Measurements from ENCODE around the gene TMEM95. TPM values are rescaled to one million over a fixed set of nuclear protein-coding genes. Genes with fewer than 3 reads are reported as not detected.

TMEM95 gene, protein sequence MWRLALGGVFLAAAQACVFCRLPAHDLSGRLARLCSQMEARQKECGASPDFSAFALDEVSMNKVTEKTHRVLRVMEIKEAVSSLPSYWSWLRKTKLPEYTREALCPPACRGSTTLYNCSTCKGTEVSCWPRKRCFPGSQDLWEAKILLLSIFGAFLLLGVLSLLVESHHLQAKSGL
- total RNA-seq (not detected), polyA plus RNA-seq (not detected)

DNA sequence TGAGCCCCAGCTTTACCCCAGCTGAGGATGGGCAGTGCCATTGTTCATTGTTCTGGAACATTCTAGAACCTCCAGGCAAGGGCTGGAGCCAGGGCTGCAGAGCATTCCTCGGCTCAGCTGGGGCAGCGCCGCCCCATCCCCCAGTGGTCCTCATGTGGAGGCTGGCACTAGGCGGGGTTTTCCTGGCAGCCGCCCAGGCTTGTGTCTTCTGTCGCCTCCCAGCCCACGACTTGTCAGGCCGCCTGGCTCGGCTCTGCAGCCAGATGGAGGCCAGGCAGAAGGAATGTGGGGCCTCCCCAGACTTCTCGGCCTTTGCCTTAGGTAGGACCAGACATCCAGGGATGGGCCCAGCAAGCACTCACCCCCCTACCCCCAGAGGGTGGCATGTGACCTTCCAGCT lies at the start of gene TMEM95:
TMEM95 (plus strand) TSS at position 104 of the 400 bp plus-strand sequence; CDS start at position 153, 49 bp downstream.
- WGBS = 51% methylated on average over 10 of the region's 10 CpGs
- Histone ChIP-seq H3K36me3 (ENCODE audit: insufficient read depth) (no peaks in the 10 kb centered on the region), H3K27ac (ENCODE audit: low read depth) (no peak within 1 kb of the TSS), H3K4me3 (ENCODE audit: low read depth, low read length) (no peak within 1 kb of the TSS), H3K4me1 (ENCODE audit: insufficient read depth) (peaks cover 2% of the 10 kb centered on the region)
- no peak for DNase-seq (ENCODE audit: extremely low spot score)

DNA sequence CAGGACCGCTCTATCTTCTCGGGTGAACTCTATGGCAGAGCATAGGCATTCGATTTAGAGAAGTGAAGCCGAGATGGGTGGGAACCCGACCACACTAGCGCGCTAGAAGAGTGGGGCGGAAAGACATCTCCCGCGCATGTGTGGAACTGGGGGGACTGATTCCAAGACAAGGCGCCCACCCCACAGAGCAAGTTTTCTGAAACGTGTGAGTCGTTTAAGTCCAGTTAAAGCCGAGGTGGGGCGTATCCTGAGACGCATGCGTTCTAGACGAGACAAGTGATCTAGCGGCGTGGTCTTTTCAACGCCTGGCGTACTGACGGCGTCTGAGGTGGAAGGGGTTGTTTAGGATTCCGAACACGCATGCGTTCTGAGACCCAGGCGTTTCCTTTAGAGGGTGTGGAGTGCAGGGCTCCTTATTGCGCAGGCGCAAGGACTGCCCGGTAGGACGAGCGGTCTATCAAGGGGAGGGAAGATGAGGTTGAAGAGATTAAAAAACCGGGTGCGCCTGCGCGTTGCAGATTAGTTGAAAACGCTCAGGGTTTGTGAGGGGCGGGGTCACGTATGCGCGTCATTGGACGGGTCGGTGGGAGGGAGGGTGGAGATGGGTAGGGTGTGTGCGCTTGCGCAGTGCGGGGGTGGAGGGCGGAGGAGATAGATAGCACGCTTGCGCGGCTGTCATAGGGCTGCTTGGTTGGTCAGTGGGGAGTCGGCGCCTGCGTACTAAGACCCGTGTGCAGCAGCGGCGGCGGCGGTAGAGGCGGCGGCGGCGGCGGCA lies 47.9 kb upstream of the TMEM95 start, which contains the start of gene EIF5A:
EIF5A (plus strand) TSS at position 718 of the 775 bp plus-strand sequence. CDS start 2,008 bp downstream, outside the sequence.
- peak within 1 kb of the TSS; percentile 98 for H3K27ac ChIP-seq (ENCODE audit: low read depth)
- WGBS = under 1% methylated on average over 64 of the region's 64 CpGs
- H3K4me1 ChIP-seq (ENCODE audit: insufficient read depth) = no peaks in the 10 kb centered on the region
- peaks cover 6% of the 10 kb centered on the region for H3K36me3 ChIP-seq (ENCODE audit: insufficient read depth)
- peak within 1 kb of the TSS; percentile 93 for H3K4me3 ChIP-seq (ENCODE audit: low read depth, low read length)
- peak; percentile 100 for DNase-seq (ENCODE audit: extremely low spot score)

- DNase-seq (ENCODE audit: extremely low spot score) = no peak
Measured at GRCh38 chr17:7307686-7308624, 47.0 kb upstream of the TMEM95 start.

GRCh38 chr17:7308625-7309433 lies 46.1 kb upstream of the TMEM95 start:
- Histone ChIP-seq H3K36me3 (ENCODE audit: insufficient read depth) (peaks cover 6% of the 10 kb centered on the region), H3K4me1 (ENCODE audit: insufficient read depth) (no peaks in the 10 kb centered on the region), H3K27ac (ENCODE audit: low read depth) (peak overlapping the region; percentile 98), H3K4me3 (ENCODE audit: low read depth, low read length) (peak overlapping the region; percentile 93)
- WGBS = under 1% methylated on average over 14 of the region's 14 CpGs
- DNase-seq (ENCODE audit: extremely low spot score) = peak; percentile 62

More at GRCh38 chr17:7307686-7308624, 47.0 kb upstream of the TMEM95 start:
- Histone ChIP-seq H3K4me3 (ENCODE audit: low read depth, low read length) (peak overlapping the region; percentile 93), H3K27ac (ENCODE audit: low read depth) (peak overlapping the region; percentile 98), H3K4me1 (ENCODE audit: insufficient read depth) (no peaks in the 10 kb centered on the region), H3K36me3 (ENCODE audit: insufficient read depth) (peaks cover 6% of the 10 kb centered on the region)
- under 1% methylated on average over 103 of the region's 104 CpGs for WGBS

DNA sequence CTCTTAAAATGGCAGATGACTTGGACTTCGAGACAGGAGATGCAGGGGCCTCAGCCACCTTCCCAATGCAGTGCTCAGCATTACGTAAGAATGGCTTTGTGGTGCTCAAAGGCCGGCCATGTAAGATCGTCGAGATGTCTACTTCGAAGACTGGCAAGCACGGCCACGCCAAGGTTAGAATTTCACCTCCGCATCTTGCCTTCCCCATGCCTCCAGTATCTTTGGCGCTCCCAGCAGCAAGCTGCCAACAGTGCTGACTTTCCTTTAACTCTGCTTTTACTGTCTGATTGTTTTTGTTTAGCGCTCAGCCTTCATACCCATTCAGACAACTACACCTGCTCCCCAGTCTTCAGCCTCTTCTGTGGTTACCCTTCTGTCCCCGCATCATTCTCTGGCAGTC lies 45.3 kb upstream of the TMEM95 start:
- Histone ChIP-seq H3K4me1 (ENCODE audit: insufficient read depth) (no peaks in the 10 kb centered on the region), H3K4me3 (ENCODE audit: low read depth, low read length) (no peak overlapping the region), H3K36me3 (ENCODE audit: insufficient read depth) (peaks cover 6% of the 10 kb centered on the region), H3K27ac (ENCODE audit: low read depth) (no peak overlapping the region)
- DNase-seq (ENCODE audit: extremely low spot score) = no peak
- 90% methylated on average over 12 of the region's 12 CpGs for WGBS

- Histone ChIP-seq H3K27ac (ENCODE audit: low read depth) (no peak overlapping the region), H3K36me3 (ENCODE audit: insufficient read depth) (peaks cover 6% of the 10 kb centered on the region), H3K4me1 (ENCODE audit: insufficient read depth) (no peaks in the 10 kb centered on the region), H3K4me3 (ENCODE audit: low read depth, low read length) (no peak overlapping the region)
- WGBS = 82% methylated on average over 7 of the region's 7 CpGs
- no peak for DNase-seq (ENCODE audit: extremely low spot score)
Measured at GRCh38 chr17:7311110-7311705, 43.7 kb upstream of the TMEM95 start.

DNA sequence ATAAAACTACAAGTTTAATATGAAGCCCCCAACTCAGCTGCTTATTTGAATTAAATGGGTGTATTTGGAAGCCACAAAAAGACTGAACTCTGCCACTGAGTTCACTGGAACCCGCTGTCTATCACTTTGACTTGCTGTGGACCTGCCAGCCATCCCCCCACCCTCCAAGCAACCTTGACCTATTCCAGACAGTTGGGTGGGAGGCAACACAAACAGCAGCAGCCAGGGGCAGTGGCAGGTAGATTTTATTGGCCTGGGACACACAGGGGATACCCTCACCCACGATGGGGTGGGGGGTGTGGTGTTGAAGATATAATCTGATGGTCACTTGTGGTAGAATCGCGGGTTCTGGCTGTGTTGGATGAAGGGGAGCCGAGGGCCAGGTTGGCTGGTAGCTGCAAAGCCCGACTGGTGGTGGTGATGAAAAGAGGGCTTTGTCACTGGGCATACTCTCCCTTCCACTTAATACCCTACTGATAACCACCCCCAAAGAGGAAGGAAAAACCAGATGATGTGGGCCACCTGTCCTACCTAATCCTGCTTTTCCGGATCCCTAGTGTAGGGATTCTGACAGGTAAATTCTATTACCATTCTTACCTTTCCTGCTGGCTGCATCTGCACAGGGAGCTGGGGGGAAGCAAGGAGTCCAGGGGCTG lies 42.4 kb upstream of the TMEM95 start:
- Histone ChIP-seq H3K4me3 (ENCODE audit: low read depth, low read length) (no peak overlapping the region), H3K27ac (ENCODE audit: low read depth) (no peak overlapping the region), H3K36me3 (ENCODE audit: insufficient read depth) (peaks cover 9% of the 10 kb centered on the region), H3K4me1 (ENCODE audit: insufficient read depth) (no peaks in the 10 kb centered on the region)
- WGBS = 68% methylated on average over 7 of the region's 7 CpGs
- DNase-seq (ENCODE audit: extremely low spot score) = no peak

DNA sequence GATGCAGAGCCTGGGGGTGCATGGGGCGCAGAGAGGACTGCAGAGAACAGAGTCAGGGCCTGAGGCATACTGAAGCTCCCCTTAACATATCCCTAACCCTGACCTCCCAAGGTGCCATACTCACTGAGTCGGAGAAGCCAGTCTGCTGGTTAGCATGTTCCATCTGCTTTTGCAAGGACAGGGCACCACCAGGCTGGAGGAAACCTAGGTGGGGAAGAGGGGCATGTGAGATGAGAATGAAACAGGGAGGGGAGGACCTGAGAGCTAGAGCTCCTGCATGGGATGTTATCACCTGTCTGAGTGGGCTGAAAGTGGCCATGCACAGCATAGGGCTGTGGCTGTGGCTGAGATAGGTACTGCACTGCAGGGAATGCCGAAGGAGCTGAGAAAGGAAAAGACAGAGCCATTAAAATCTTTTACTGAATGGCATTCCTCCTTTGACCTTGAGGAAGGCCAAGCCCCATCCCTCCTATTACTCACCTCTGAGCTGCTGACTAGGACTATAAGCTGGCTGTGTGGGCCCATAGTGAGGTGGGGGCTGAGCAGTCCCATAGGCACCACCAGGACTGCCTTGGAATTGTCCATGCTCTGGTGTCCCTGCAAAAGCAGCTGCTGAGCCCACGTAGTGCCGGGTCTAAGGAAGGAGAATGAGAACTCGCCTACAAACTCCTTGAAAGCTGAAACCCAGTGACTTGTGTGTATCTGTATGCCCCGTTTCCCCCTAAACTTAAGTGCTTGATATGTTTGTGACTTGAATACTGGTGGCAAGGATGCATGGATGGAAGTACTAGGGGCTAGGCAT lies 41.7 kb upstream of the TMEM95 start:
- Histone ChIP-seq H3K27ac (ENCODE audit: low read depth) (no peak overlapping the region), H3K36me3 (ENCODE audit: insufficient read depth) (peaks cover 9% of the 10 kb centered on the region), H3K4me1 (ENCODE audit: insufficient read depth) (no peaks in the 10 kb centered on the region), H3K4me3 (ENCODE audit: low read depth, low read length) (no peak overlapping the region)
- 88% methylated on average over 7 of the region's 7 CpGs for WGBS
- DNase-seq (ENCODE audit: extremely low spot score) = no peak

DNA sequence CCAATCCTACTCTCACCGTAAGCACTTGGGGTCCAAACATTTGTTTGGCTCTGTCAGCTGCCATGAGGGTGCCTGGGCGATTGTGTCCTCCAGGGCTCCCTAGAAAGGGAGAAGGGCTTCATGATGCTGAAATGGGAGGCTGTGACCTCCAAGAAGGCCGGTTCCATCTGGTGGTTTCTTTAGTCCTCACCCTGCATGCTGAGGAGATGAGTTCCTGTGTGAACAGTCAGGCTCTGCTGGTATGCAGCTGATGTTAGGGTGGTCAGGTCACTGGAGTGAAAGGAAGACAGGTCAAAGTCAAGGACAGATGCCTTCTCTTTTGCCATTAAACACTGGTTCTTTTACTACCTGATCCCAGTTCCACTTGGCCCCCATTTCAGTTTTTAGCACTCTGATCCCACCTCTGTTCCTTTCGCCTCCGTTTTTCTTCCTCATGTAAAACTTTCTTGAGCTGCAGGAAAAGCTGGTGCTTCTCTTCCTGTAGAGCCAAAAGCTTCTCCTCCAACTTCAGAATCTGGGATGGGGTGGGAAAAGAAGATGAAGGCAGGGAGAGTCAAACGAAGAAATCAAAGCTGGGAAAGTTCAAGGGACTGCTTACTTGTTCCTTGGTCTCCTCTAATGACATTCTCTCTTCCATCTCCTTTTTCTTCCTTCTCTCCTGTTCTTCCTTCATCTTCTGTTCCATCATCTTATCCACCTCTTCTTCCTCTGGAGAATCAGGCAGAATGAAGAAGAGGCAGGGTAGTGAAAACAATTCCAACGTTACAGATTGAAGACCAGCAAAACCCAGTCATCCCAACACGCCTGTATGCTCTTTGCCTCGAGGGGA lies 40.9 kb upstream of the TMEM95 start:
- no peaks in the 10 kb centered on the region for H3K4me1 ChIP-seq (ENCODE audit: insufficient read depth)
- WGBS = 48% methylated on average over 9 of the region's 9 CpGs
- H3K27ac ChIP-seq (ENCODE audit: low read depth) = peak overlapping the region; percentile 95
- H3K36me3 ChIP-seq (ENCODE audit: insufficient read depth) = peaks cover 11% of the 10 kb centered on the region
- H3K4me3 ChIP-seq (ENCODE audit: low read depth, low read length) = peak overlapping the region; percentile 92
- no peak for DNase-seq (ENCODE audit: extremely low spot score)

DNA sequence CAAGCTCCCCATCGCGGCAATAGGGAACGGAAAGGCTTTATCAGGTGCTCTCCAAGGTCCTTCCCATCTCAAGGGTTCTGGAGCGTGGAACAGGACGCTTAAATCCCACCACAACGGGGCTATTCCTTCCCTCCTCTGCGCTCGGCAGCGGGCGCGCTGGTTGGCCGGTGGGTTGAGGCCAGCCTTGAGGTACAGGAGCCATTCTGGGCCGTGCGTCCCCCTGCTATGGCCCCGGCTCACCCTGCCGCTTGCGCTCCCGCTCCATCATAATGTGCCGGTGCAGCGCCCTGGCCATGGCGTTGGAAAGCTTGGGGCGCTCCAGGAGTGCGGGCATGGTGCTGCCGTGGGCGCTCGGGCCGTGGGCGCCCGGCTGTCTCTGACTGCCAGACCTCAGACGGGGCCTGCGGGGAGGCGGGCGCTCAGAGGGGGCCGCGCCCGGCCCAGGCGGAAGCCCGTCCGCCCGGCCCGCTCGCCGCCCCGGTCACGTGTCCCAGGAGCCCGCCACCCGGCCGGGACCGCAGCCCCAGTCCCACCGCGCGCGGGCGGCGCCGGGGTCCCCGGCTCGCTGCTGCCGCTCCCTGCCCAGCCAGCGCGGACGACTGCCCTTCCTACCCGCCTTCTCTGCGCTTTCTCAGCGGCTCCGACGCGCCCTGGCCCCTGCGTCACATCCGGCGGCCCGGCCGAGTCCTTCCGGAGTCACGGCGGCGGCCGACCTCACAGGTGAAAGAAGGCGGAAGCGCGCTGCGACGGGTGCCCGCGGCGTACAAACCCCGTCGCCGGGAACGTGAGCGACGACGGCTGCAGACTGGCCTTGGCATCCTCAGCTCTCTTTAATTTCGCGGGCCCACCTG lies 40.0 kb upstream of the TMEM95 start, which contains the start of gene GPS2:
GPS2 (minus strand) TSS at position 642 of the 851 bp plus-strand sequence; CDS start at position 334, 308 bp downstream.
- Histone ChIP-seq H3K4me1 (ENCODE audit: insufficient read depth) (no peaks in the 10 kb centered on the region), H3K36me3 (ENCODE audit: insufficient read depth) (peaks cover 9% of the 10 kb centered on the region), H3K27ac (ENCODE audit: low read depth) (peak within 1 kb of the TSS; percentile 95), H3K4me3 (ENCODE audit: low read depth, low read length) (peak within 1 kb of the TSS; percentile 92)
- no peak for DNase-seq (ENCODE audit: extremely low spot score)
- WGBS = under 1% methylated on average over 95 of the region's 95 CpGs
